Ectodermal cell (in vitro differentiated cells): Measurements from ENCODE around the gene AGAP3.

Source experiments
- H3K27ac ChIP-seq: 2 replicates; pipeline ENCODE4 v1.7.0; 2013; ENCODE audit warnings: mild to moderate bottlenecking, low read depth, low read length; ENCODE audit not compliant: insufficient read depth, poor library complexity, severe bottlenecking
- H3K27me3 ChIP-seq: 2 replicates; pipeline ENCODE4 v1.7.0; 2013; ENCODE audit warnings: mild to moderate bottlenecking, low read length; ENCODE audit not compliant: insufficient read depth, control insufficient read depth, poor library complexity, severe bottlenecking
- H3K36me3 ChIP-seq: one replicate; pipeline ENCODE4 v1.7.0; 2013; ENCODE audit warnings: low read length; ENCODE audit not compliant: control insufficient read depth, insufficient read depth
- H3K4me1 ChIP-seq: one replicate; pipeline ENCODE4 v1.7.0; 2013; ENCODE audit warnings: low read length; ENCODE audit not compliant: control insufficient read depth, insufficient read depth
- H3K4me3 ChIP-seq: 2 replicates; pipeline ENCODE4 v1.7.0; 2013; ENCODE audit warnings: low read depth, low read length, control low read depth; ENCODE audit not compliant: insufficient read depth
- H3K9me3 ChIP-seq: 2 replicates; pipeline ENCODE4 v1.7.0; 2013; ENCODE audit warnings: mild to moderate bottlenecking, low read length, moderate library complexity; ENCODE audit not compliant: control insufficient read depth
- WGBS, 2 experiments: methylation state at CpG; one replicate each; pipeline ENCODE4 v1.1.7; 2013; ENCODE audit warnings: missing lambda C conversion rate in 2 of 2; 5-methylcytosine and 5-hydroxymethylcytosine counted together

AGAP3 gene

DNA sequence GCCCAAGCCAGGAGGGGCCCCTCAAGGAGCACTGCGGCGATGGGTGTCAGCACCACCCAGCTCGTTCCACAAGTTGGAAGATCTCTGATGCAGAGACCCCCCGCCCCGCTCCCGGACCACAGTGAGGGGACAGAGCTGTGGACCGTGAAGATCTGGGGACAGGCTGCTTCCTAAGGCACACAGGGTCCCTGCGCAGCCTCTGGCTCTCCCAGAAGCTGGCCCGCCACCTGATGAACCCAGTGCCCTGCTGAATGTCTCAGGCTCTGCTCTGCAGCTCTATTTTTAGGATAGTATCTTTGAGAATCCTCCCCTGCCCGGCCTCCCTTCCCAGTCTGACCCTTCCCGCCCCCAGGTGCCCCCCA lies 51.5 kb downstream of the AGAP3 start:
- Histone ChIP-seq H3K4me3 (no peak overlapping the region), H3K27ac (no peak overlapping the region), H3K4me1 (peaks cover 44% of the 10 kb centered on the region), H3K27me3 (no peaks in the 10 kb centered on the region), H3K9me3 (no peaks in the 10 kb centered on the region), H3K36me3 (peaks cover 8% of the 10 kb centered on the region)
- 79 to 83% methylated on average over 11 of the region's 11 CpGs for WGBS, 2 experiments

DNA sequence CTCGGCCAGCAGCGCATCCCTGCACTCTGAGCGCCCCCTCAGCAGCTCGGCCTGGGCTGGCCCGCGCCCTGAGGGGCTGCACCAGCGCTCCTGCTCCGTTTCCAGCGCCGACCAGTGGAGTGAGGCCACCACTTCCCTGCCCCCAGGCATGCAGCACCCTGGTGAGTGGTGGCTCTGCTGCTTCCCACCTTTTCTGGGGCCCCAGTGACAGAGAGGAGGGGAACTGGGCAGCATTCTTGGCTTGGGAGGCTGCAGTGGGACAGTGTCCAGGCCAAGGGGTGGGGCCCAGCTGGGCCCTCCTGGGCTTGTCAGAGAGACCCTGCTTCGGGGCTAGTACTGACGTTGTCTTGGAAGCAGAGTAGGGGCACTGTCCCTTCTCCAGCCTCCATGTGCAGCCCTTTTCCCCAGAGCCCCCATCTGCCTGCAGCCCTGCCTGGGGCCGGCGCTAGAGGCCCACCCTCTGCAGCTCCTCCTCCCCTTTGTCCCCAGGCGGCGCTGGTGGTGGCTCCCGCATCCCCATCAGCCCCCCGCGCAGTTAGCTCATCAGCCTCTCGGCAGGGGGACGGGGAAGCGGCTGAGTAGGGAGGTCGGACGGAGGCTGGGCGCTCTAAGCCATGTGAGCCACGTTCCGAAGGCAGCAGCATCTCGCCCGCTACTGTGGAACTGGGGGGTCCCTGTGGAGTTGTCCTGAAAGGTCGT lies 52.0 kb downstream of the AGAP3 start:
- Histone ChIP-seq H3K27me3 (no peaks in the 10 kb centered on the region), H3K4me3 (no peak overlapping the region), H3K4me1 (peaks cover 46% of the 10 kb centered on the region), H3K27ac (no peak overlapping the region), H3K36me3 (peaks cover 7% of the 10 kb centered on the region), H3K9me3 (no peaks in the 10 kb centered on the region)
- WGBS, 2 experiments: 25 to 30% methylated on average over 30 of the region's 30 CpGs

DNA sequence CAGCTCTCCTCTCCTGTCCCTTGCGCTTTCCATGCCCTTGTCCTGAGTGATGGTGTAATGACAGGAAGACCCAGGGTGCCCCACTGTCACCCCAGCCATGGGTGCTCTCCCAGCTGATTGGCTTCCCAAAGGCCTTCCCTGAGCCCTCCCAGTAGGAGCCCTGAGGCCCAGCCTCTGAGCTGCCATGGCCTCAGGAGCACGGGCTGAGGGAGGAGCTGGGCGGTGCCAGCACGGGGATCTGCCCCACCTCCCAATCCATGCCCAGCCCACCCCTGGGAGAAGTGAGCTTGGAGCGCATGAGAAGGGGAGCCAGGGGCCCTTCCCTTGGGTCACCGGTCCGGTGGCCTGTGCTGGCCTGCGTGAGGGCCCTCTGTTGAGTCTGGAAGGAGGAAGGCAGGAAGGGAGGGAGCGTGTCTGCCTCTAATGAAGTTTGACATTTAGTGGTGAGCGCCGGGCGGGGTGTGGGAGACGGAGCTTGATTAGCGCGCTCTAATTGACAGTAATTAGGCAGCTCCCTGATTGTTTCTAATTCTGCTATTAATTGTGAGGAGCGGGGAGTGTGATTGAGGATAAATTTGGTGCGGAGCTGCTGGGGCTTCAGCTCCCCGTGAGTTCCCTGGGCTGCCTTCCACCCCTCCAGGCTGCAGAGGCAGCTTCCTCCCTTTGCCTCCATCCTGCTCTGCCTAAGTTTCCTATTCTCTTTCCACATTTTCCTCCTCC lies 53.0 kb downstream of the AGAP3 start:
- Histone ChIP-seq H3K9me3 (no peaks in the 10 kb centered on the region), H3K4me1 (peaks cover 53% of the 10 kb centered on the region), H3K27ac (no peak overlapping the region), H3K4me3 (no peak overlapping the region), H3K27me3 (no peaks in the 10 kb centered on the region), H3K36me3 (peaks cover 15% of the 10 kb centered on the region)
- 64 to 66% methylated on average over 18 of the region's 18 CpGs for WGBS, 2 experiments

DNA sequence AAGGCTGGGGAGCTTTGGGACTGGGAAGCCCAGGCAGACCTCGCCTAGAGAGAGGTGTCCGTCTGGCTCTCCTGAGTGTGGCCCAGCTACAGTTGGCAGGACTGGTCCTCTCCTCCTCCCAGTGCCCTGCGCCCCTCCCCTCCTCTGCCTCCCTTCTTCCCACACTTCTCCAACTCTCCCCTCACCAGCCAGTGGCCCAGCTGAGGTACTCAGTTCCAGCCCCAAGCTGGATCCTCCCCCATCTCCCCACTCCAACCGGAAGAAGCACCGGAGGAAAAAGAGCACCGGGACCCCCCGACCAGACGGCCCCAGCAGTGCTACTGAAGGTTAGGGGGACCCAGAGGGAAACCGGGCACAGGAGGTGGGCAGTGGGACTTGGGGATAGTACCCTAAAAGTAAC lies 53.5 kb downstream of the AGAP3 start:
- Histone ChIP-seq H3K27ac (no peak overlapping the region), H3K9me3 (no peaks in the 10 kb centered on the region), H3K27me3 (no peaks in the 10 kb centered on the region), H3K36me3 (peaks cover 15% of the 10 kb centered on the region), H3K4me3 (no peak overlapping the region), H3K4me1 (peaks cover 53% of the 10 kb centered on the region)
- 93 to 95% methylated on average over 9 of the region's 9 CpGs for WGBS, 2 experiments

DNA sequence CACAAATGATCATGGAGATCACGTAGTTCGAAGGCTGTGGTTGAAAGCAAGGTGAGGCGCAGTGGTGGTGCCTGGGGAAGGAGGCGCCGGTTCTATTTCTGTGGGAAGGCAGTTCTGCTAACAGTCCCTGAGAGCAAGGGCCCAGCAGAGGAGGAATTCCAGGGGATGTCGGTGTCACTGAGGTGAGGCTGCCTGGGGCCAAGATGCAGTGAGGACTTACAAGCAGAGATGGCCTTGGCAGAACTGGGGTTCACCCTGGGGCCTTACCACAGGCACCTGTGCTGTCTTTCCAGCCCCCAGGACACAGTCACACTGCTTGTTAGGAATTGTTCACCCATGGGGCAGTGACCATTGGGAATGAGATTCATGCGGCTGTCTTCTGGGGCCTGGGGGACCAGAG lies 54.6 kb downstream of the AGAP3 start:
- Histone ChIP-seq H3K36me3 (peaks cover 17% of the 10 kb centered on the region), H3K9me3 (no peaks in the 10 kb centered on the region), H3K27me3 (no peaks in the 10 kb centered on the region), H3K4me3 (no peak overlapping the region), H3K4me1 (peaks cover 53% of the 10 kb centered on the region), H3K27ac (no peak overlapping the region)
- WGBS, 2 experiments: 94% methylated on average over 7 of the region's 7 CpGs

DNA sequence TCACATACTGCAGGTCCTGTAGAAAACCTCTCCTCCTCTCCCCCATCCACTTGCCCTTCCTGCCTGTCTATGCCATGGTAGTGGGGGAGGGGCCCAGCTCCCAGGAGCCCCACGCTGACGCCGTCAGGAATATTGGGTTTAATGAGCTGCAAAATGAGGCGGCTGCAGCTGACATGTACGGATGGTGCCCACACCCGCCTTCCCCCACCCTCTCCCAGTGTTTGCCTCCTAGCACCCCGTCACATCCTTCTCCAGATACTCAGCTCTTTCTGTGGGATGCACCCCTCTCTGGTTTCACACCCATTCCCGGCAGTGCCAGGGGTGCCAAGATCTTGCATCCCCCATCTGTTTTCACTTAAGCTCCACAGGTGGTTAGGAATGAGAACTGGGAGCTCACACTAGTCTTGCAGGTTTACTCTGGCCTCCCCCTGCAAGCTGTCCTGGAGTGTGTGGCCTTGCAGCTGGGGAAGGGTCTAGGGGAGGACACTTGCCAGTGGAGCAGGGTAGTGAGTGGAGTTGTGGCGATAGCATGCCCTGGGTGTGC lies 55.1 kb downstream of the AGAP3 start:
- Histone ChIP-seq H3K9me3 (no peaks in the 10 kb centered on the region), H3K27me3 (no peaks in the 10 kb centered on the region), H3K27ac (no peak overlapping the region), H3K4me3 (no peak overlapping the region), H3K4me1 (peaks cover 53% of the 10 kb centered on the region), H3K36me3 (peaks cover 12% of the 10 kb centered on the region)
- WGBS, 2 experiments: 84% methylated on average over 9 of the region's 9 CpGs

DNA sequence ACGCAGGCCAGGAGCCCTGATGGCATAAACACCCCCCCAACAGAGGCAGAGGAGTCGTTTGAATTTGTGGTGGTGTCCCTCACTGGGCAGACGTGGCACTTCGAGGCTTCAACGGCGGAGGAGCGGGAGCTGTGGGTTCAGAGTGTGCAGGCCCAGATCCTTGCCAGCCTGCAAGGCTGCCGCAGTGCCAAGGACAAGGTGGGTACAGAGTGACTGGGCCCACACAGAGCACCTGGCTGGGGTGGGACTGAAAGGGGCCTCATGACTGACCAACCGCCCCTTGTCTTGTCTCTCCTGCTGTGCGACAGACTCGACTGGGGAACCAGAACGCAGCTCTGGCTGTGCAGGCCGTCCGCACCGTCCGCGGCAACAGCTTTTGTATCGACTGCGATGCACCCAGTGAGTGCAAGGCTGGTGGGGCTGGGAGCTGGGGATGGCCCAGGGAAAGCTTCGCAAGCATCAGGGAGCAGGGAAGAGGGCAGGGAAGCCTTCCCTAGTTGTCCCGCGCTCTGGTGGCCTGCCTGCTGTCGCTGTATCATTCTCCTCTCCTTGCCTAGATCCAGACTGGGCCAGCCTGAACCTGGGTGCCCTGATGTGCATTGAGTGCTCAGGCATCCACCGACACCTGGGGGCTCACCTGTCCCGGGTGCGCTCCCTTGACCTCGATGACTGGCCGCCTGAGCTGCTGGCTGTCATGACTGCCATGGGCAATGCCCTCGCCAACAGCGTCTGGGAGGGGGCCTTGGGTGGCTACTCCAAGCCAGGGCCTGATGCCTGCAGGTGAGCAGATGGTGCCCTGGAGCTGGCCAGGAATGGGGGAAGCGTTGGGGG lies 55.8 kb downstream of the AGAP3 start:
- Histone ChIP-seq H3K27ac (no peak overlapping the region), H3K27me3 (no peaks in the 10 kb centered on the region), H3K4me3 (no peak overlapping the region), H3K9me3 (no peaks in the 10 kb centered on the region), H3K36me3 (peaks cover 12% of the 10 kb centered on the region), H3K4me1 (peaks cover 49% of the 10 kb centered on the region)
- 89 to 90% methylated on average over 31 of the region's 31 CpGs for WGBS, 2 experiments

DNA sequence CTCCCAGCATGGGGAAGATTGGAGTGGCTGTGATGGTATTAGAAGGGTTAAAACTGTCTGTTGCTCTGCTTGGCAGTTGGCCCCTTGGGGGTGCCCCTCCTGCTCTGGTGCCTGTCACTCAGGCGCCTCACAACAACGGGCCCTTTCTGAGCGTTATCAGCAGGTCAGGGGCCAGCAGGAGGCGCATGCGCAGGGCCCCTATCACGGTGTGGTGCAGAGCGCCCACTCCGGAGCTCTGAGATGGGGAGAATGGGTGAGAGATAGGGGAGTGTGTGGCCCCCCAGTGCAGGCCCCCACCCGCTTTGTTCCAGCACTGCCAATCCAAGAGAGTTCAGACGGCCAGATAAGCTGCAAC lies 56.4 kb downstream of the AGAP3 start:
- Histone ChIP-seq H3K36me3 (peaks cover 12% of the 10 kb centered on the region), H3K9me3 (no peaks in the 10 kb centered on the region), H3K27ac (no peak overlapping the region), H3K4me1 (peaks cover 43% of the 10 kb centered on the region), H3K27me3 (no peaks in the 10 kb centered on the region), H3K4me3 (no peak overlapping the region)
- 37 to 42% methylated on average over 10 of the region's 10 CpGs for WGBS, 2 experiments

DNA sequence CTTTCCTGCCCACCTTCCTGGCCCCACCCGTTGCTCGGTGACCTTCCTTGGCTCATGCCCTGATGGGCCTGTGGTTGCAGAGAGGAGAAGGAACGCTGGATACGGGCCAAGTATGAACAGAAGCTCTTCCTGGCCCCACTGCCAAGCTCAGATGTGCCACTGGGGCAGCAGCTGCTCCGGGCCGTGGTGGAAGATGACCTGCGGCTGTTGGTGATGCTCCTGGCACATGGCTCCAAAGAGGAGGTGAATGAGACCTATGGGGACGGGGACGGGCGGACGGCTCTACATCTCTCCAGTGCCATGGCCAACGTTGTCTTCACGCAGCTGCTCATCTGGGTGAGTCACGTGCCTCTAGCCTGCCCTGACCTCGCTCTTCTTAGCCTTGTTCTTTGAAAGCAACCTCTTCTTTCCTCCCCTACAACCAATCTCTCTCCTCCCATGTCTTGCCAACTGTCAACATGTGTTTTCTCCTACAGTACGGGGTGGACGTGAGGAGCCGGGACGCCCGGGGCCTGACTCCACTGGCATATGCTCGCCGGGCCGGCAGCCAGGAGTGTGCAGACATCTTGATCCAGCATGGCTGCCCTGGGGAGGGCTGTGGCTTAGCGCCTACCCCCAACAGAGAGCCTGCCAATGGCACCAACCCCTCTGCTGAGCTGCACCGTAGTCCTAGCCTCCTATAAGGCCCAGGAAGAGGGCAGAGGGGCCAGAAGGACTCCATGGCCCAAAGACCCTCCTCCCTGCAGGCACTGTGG lies 57.2 kb downstream of the AGAP3 start:
- Histone ChIP-seq H3K36me3 (peaks cover 12% of the 10 kb centered on the region), H3K4me1 (peaks cover 36% of the 10 kb centered on the region), H3K27me3 (no peaks in the 10 kb centered on the region), H3K4me3 (no peak overlapping the region), H3K27ac (no peak overlapping the region), H3K9me3 (no peaks in the 10 kb centered on the region)
- WGBS, 2 experiments: 95% methylated on average over 25 of the region's 25 CpGs
